OCI-LY3 (cell line): ENCODE measurements around the gene TIFAB.

ENCODE experiments used
- H2AFZ ChIP-seq: fragments of 200-600, 300-600 bp; shearing (Covaris generic); 2 replicates; pipeline ENCODE4 v1.6.0; 2014; ENCODE audit warnings: antibody characterized with exemption, low read depth, low read length
- H3K27ac ChIP-seq: fragments of 200-600, 300-600 bp; sonication (generic); 2 replicates; pipeline ENCODE4 v1.5.1; 2014; ENCODE audit warnings: mild to moderate bottlenecking, low read length, moderate library complexity, mixed read lengths
- H3K27me3 ChIP-seq: fragments of 200-600, 300-600 bp; sonication (generic); 2 replicates; pipeline ENCODE4 v1.6.1; 2014; ENCODE audit warnings: low read depth, low read length, mixed read lengths
- H3K36me3 ChIP-seq: fragments of 200-600, 300-600 bp; sonication (generic); replicated peaks from 2 replicates; pipeline ENCODE3; 2014; ENCODE audit warnings: low read depth, low read length, mixed read lengths
- H3K4me1 ChIP-seq: fragments of 300-600, 200-600 bp; sonication (generic); 2 replicates; pipeline ENCODE4 v1.6.1; 2014; ENCODE audit warnings: low read length, mixed read lengths
- H3K4me2 ChIP-seq: fragments of 200-600, 300-600 bp; sonication (generic); 2 replicates; pipeline ENCODE4 v1.6.1; 2014; ENCODE audit warnings: low read length, mixed read lengths
- H3K4me3 ChIP-seq: fragments of 300-600, 200-600 bp; sonication (generic); 2 replicates; pipeline ENCODE4 v1.5.1; 2014; ENCODE audit warnings: antibody characterized with exemption, mild to moderate bottlenecking, low read length, moderate library complexity
- H3K79me2 ChIP-seq: fragments of 300-600, 200-600 bp; shearing (Covaris generic); 2 replicates; pipeline ENCODE4 v1.6.1; 2014; ENCODE audit warnings: mild to moderate bottlenecking, low read length, mixed read lengths
- H3K9ac ChIP-seq: fragments of 300-600, 200-600 bp; shearing (Covaris generic); 2 replicates; pipeline ENCODE4 v1.6.0; 2014; ENCODE audit warnings: mild to moderate bottlenecking, low read length, moderate library complexity
- H3K9me3 ChIP-seq: fragments of 200-600, 300-600 bp; shearing (Covaris generic); 2 replicates; pipeline ENCODE4 v1.6.1; 2014; ENCODE audit warnings: low read length, mixed read lengths; ENCODE audit not compliant: insufficient read depth
- H4K20me1 ChIP-seq: fragments of 200-600, 300-600 bp; sonication (generic); 2 replicates; pipeline ENCODE4 v1.6.1; 2016; ENCODE audit warnings: low read length, mixed read lengths; ENCODE audit not compliant: insufficient read depth
- EZH2phosphoT487 ChIP-seq: fragments of 200-600 bp; shearing (Covaris generic); IDR thresholded peaks from 2 replicates; pipeline ENCODE4 v1.6.1; 2018; ENCODE audit warnings: antibody characterized with exemption, mixed run types, low read depth
- TF ChIP-seq, protein P1 (sequence below): fragments of 200-600, 300-600 bp; sonication (generic); IDR thresholded peaks from 2 replicates; pipeline ENCODE4 v1.5.1; 2014; ENCODE audit warnings: antibody characterized with exemption, low read length, low read depth

The TIFAB gene

GRCh38 chr5:135488727-135489465, 36.7 kb upstream of the TIFAB start:
- no peak overlapping the region for H2AFZ ChIP-seq
- no peak overlapping the region for H3K4me3 ChIP-seq
- H3K27ac ChIP-seq: no peak overlapping the region
- H3K4me1 ChIP-seq: no peaks in the 10 kb centered on the region
- no peaks in the 10 kb centered on the region for H3K79me2 ChIP-seq
- no peak overlapping the region for H3K9ac ChIP-seq
- H3K36me3 ChIP-seq: no peaks in the 10 kb centered on the region
- TF ChIP-seq, protein P1, sequence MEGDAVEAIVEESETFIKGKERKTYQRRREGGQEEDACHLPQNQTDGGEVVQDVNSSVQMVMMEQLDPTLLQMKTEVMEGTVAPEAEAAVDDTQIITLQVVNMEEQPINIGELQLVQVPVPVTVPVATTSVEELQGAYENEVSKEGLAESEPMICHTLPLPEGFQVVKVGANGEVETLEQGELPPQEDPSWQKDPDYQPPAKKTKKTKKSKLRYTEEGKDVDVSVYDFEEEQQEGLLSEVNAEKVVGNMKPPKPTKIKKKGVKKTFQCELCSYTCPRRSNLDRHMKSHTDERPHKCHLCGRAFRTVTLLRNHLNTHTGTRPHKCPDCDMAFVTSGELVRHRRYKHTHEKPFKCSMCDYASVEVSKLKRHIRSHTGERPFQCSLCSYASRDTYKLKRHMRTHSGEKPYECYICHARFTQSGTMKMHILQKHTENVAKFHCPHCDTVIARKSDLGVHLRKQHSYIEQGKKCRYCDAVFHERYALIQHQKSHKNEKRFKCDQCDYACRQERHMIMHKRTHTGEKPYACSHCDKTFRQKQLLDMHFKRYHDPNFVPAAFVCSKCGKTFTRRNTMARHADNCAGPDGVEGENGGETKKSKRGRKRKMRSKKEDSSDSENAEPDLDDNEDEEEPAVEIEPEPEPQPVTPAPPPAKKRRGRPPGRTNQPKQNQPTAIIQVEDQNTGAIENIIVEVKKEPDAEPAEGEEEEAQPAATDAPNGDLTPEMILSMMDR: no peak
- no peak overlapping the region for H3K4me2 ChIP-seq
- H3K9me3 ChIP-seq: no peaks in the 10 kb centered on the region
- no peaks in the 10 kb centered on the region for H4K20me1 ChIP-seq
- no peaks in the 10 kb centered on the region for H3K27me3 ChIP-seq

- H3K4me2 ChIP-seq: no peak overlapping the region
- no peaks in the 10 kb centered on the region for H3K27me3 ChIP-seq
These were observed 35.8 kb upstream of the TIFAB start for GRCh38 chr5:135487839-135488514.

DNA sequence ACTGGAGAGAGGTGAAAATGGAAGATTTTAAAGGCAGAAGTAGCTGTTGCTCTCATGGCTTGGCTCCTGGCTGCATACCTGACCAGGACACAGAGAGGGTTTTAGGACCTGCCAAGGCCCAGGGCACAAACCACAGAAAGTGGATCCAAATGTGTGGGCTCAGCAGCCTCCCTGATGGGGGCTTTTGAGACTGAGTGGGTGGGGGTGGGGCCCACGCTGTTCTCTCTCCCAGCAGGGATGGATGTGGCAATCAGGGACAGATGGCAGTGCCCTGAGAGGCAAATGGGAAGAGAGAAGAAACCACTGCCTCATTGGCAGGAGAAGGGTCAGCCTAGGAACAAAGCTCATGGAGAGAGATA, 34.9 kb upstream of the TIFAB start:
- H3K79me2 ChIP-seq: no peaks in the 10 kb centered on the region
- no peaks in the 10 kb centered on the region for H3K27me3 ChIP-seq

More at GRCh38 chr5:135487839-135488514, 35.8 kb upstream of the TIFAB start:
- no peaks in the 10 kb centered on the region for H3K36me3 ChIP-seq
- TF ChIP-seq, protein P1: no peak
- no peak for TF ChIP-seq EZH2phosphoT487
- no peaks in the 10 kb centered on the region for H3K4me1 ChIP-seq
- H3K9me3 ChIP-seq: no peaks in the 10 kb centered on the region
- H2AFZ ChIP-seq: no peak overlapping the region
- no peak overlapping the region for H3K9ac ChIP-seq
- H3K27ac ChIP-seq: no peak overlapping the region
- H4K20me1 ChIP-seq: no peaks in the 10 kb centered on the region
- H3K4me3 ChIP-seq: no peak overlapping the region
- no peaks in the 10 kb centered on the region for H3K79me2 ChIP-seq

More for the DNA sequence above, 34.9 kb upstream of the TIFAB start:
- H3K4me2 ChIP-seq: no peak overlapping the region
- H3K27ac ChIP-seq: no peak overlapping the region
- no peaks in the 10 kb centered on the region for H3K4me1 ChIP-seq
- H4K20me1 ChIP-seq: no peaks in the 10 kb centered on the region
- TF ChIP-seq, protein P1: no peak
- TF ChIP-seq EZH2phosphoT487: no peak
- no peak overlapping the region for H3K9ac ChIP-seq
- H3K9me3 ChIP-seq: no peaks in the 10 kb centered on the region
- no peak overlapping the region for H2AFZ ChIP-seq
- no peaks in the 10 kb centered on the region for H3K36me3 ChIP-seq
- H3K4me3 ChIP-seq: no peak overlapping the region
